ENCODE results near the gene TXNDC8. TPM values are rescaled to one million over a fixed set of nuclear protein-coding genes. Genes with fewer than 3 reads are reported as not detected.

The TXNDC8 gene
- total and polyA plus RNA-seq, 2 donors (not counting 1 experiment from before 2014, with no cell fraction given): not detected

DNA sequence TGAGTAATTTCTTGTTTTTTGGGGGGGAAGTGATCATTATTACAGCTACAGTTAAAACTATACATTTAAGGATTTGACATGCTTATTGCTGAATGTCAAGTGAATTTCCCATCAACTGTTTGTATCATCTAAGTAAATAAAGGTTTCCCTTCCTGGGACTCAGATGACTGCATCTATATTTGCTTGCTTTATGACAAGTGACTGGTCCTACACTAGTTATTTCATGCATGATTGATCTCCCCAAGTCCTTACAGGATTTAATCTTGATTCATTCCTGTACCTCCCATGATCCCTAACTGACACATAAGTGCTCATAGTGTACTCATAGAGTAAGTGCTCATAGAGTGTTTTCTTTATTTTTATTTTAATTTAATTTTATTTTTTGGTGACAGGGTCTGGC is 2.8 kb downstream of the TXNDC8 start:
- CTCF ChIA-PET: no interaction called here
- intact Hi-C loops (cut with micrococcal nuclease): no loop called here

DNA sequence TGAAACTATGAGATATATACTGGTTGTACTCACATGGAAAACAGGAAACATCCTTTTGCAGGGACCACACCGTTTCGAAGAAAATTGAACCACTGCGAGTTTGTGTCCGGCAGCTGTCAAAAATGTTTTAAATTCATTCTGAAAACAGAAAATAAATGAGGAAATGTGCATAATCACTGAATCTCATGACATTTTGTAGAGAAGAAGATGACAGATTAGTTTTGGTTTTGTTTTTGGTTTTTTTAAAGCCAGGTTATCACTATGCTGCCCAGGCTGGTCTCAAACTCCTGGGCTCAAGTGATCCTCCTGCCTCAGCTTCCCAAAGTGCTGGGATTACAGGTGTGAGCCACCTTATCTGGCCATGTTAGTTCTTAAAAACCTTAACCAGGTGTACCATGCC is 3.5 kb downstream of the TXNDC8 start:
- no peaks in the 10 kb centered on the region for H3K9me3 Mint-ChIP-seq (ENCODE audit: insufficient read depth)
- TF ChIP-seq, protein P1, sequence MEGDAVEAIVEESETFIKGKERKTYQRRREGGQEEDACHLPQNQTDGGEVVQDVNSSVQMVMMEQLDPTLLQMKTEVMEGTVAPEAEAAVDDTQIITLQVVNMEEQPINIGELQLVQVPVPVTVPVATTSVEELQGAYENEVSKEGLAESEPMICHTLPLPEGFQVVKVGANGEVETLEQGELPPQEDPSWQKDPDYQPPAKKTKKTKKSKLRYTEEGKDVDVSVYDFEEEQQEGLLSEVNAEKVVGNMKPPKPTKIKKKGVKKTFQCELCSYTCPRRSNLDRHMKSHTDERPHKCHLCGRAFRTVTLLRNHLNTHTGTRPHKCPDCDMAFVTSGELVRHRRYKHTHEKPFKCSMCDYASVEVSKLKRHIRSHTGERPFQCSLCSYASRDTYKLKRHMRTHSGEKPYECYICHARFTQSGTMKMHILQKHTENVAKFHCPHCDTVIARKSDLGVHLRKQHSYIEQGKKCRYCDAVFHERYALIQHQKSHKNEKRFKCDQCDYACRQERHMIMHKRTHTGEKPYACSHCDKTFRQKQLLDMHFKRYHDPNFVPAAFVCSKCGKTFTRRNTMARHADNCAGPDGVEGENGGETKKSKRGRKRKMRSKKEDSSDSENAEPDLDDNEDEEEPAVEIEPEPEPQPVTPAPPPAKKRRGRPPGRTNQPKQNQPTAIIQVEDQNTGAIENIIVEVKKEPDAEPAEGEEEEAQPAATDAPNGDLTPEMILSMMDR (IDR thresholded peaks at IDR 0.05): no peak
- no peak for TF ChIP-seq EZH2 (IDR thresholded peaks at IDR 0.05; ENCODE audit: borderline replicate concordance, insufficient read depth, low read depth, low read length, poor library complexity, severe bottlenecking)
- ChIA-PET CTCF (no interaction called here), POLR2A (no interaction called here)
- H3K27ac Mint-ChIP-seq: no peak overlapping the region
- no peak overlapping the region for H2AFZ ChIP-seq (ENCODE audit: insufficient read depth, low read depth, low read length, poor library complexity, severe bottlenecking)
- DNase-seq: no peak
- H3K4me1 Mint-ChIP-seq: peaks cover 7% of the 10 kb centered on the region
- WGBS (ENCODE audit: insufficient coverage): no CpG with 5 or more reads among the region's 4 CpGs
- H3K4me3 ChIP-seq (ENCODE audit: control extremely low read depth in 1 of 5, extremely low read depth in 1 of 5, insufficient read depth in 1 of 5, low read depth in 2 of 5, low read length in 4 of 5): no peak overlapping the region
- H3K27ac ChIP-seq (ENCODE audit: low read length in 2 of 2): no peak overlapping the region
- intact Hi-C loops (cut with micrococcal nuclease): no loop called here
- peaks cover 21% of the 10 kb centered on the region for H3K27me3 Mint-ChIP-seq
- H3K4me1 ChIP-seq (ENCODE audit: control insufficient read depth in 2 of 2, insufficient read depth in 2 of 2, low read length in 2 of 2): peaks cover 0 to 5% of the 10 kb centered on the region in 2 donors
- no peak overlapping the region for H3K9ac ChIP-seq (ENCODE audit: low read length)
- no peak for ATAC-seq (ENCODE audit: low read depth)
- no peaks in the 10 kb centered on the region for H4K20me1 ChIP-seq (ENCODE audit: control insufficient read depth, insufficient read depth, low read length, poor library complexity, severe bottlenecking)
- no peaks in the 10 kb centered on the region for H3K36me3 ChIP-seq (replicated peaks in 1 of 2; ENCODE audit: control extremely low read depth in 1 of 2, control insufficient read depth in 1 of 2, extremely low read depth in 1 of 2, insufficient read depth in 2 of 2, low read length in 1 of 2)
- H3K9me3 ChIP-seq (ENCODE audit: control extremely low read depth in 1 of 3, control insufficient read depth in 2 of 3, insufficient read depth in 1 of 3, low read length in 2 of 3): no peaks in the 10 kb centered on the region
- no peaks in the 10 kb centered on the region for H3K27me3 ChIP-seq (replicated peaks in 1 of 4; ENCODE audit: control extremely low read depth in 1 of 4, control insufficient read depth in 3 of 4, insufficient read depth in 4 of 4, low read length in 3 of 4)
- H3K79me2 ChIP-seq (ENCODE audit: control insufficient read depth, insufficient read depth, low read length): no peaks in the 10 kb centered on the region
- no peak overlapping the region for H3K4me3 Mint-ChIP-seq
- no peak overlapping the region for H3K4me2 ChIP-seq (replicated peaks; ENCODE audit: low read depth, low read length, poor library complexity, severe bottlenecking)

More for the DNA sequence above, 2.8 kb downstream of the TXNDC8 start:
- Histone ChIP-seq H3K27ac (ENCODE audit: low read length in 2 of 2) (no peak overlapping the region), H3K79me2 (ENCODE audit: control insufficient read depth, insufficient read depth, low read length) (no peaks in the 10 kb centered on the region), H2AFZ (ENCODE audit: insufficient read depth, low read depth, low read length, poor library complexity, severe bottlenecking) (no peak overlapping the region), H3K36me3 (replicated peaks in 1 of 2; ENCODE audit: control extremely low read depth in 1 of 2, control insufficient read depth in 1 of 2, extremely low read depth in 1 of 2, insufficient read depth in 2 of 2, low read length in 1 of 2) (no peaks in the 10 kb centered on the region), H3K27me3 (replicated peaks in 1 of 4; ENCODE audit: control extremely low read depth in 1 of 4, control insufficient read depth in 3 of 4, insufficient read depth in 4 of 4, low read length in 3 of 4) (no peaks in the 10 kb centered on the region), H3K4me1 (ENCODE audit: control insufficient read depth in 2 of 2, insufficient read depth in 2 of 2, low read length in 2 of 2) (peaks cover 0 to 5% of the 10 kb centered on the region in 2 donors), H3K9me3 (ENCODE audit: control extremely low read depth in 1 of 3, control insufficient read depth in 2 of 3, insufficient read depth in 1 of 3, low read length in 2 of 3) (no peaks in the 10 kb centered on the region), H4K20me1 (ENCODE audit: control insufficient read depth, insufficient read depth, low read length, poor library complexity, severe bottlenecking) (no peaks in the 10 kb centered on the region), H3K4me2 (replicated peaks; ENCODE audit: low read depth, low read length, poor library complexity, severe bottlenecking) (no peak overlapping the region), H3K4me3 (ENCODE audit: control extremely low read depth in 1 of 5, extremely low read depth in 1 of 5, insufficient read depth in 1 of 5, low read depth in 2 of 5, low read length in 4 of 5) (no peak overlapping the region), H3K9ac (ENCODE audit: low read length) (no peak overlapping the region)
- peaks cover 7% of the 10 kb centered on the region for H3K4me1 Mint-ChIP-seq
- no peak overlapping the region for H3K4me3 Mint-ChIP-seq
- H3K27ac Mint-ChIP-seq: no peak overlapping the region
- H3K27me3 Mint-ChIP-seq: peaks cover 20% of the 10 kb centered on the region
- H3K9me3 Mint-ChIP-seq (ENCODE audit: insufficient read depth): no peaks in the 10 kb centered on the region
- POLR2A ChIA-PET: no interaction called here
- no peak for TF ChIP-seq EZH2 (IDR thresholded peaks at IDR 0.05; ENCODE audit: borderline replicate concordance, insufficient read depth, low read depth, low read length, poor library complexity, severe bottlenecking)
- TF ChIP-seq, protein P1 (IDR thresholded peaks at IDR 0.05): no peak
- ATAC-seq (ENCODE audit: low read depth): no peak
- DNase-seq: no peak
